ENCODE results near the gene IFNA8.
A peak's percentile ranks its signal among the peaks of the same experiment; 100 is the strongest.
"Not testable (repeated sequence)": the region's sequence is repeated elsewhere in the genome, so short reads cannot be mapped to it uniquely, and the experiment has no call there.

Gene IFNA8

GRCh38 chr9:21408817-21409216, at the start of gene IFNA8:
IFNA8 (plus strand) TSS chr9:21409117; CDS start chr9:21409177, 60 bp downstream.
- no peak for DNase-seq (ENCODE audit: low read depth in 3 of 3)

- DNase-seq (ENCODE audit: low read depth in 3 of 3) = no peak
Observed at GRCh38 chr9:21362287-21362686, 46.6 kb upstream of the IFNA8 start.

- not testable (repeated sequence) for DNase-seq (ENCODE audit: low read depth in 3 of 3)
Observed at GRCh38 chr9:21367169-21367568, 41.7 kb upstream of the IFNA8 start.

GRCh38 chr9:21367957-21368356, 41.0 kb upstream of the IFNA8 start, which contains the start of gene IFNA13:
IFNA13 (minus strand) TSS chr9:21368057; CDS start chr9:21368010, 47 bp downstream.
- DNase-seq (ENCODE audit: low read depth in 3 of 3) = no peak

- not testable (repeated sequence) for DNase-seq (ENCODE audit: low read depth in 3 of 3)
Observed at GRCh38 chr9:21371467-21371866, 37.5 kb upstream of the IFNA8 start.

GRCh38 chr9:21381448-21382339, 27.2 kb upstream of the IFNA8 start:
- no peak for DNase-seq (ENCODE audit: low read depth in 3 of 3)

GRCh38 chr9:21383627-21384026, 25.3 kb upstream of the IFNA8 start:
- DNase-seq (ENCODE audit: low read depth in 3 of 3) = no peak

- no peak for DNase-seq (ENCODE audit: low read depth in 3 of 3)
Observed at GRCh38 chr9:21385131-21385670, 23.7 kb upstream of the IFNA8 start, which contains the start of gene IFNA2. IFNA2 (minus strand) TSS chr9:21385398; CDS start chr9:21385329, 69 bp downstream.

- DNase-seq (ENCODE audit: low read depth in 3 of 3) = no peak
Observed at GRCh38 chr9:21392270-21392669, 16.6 kb upstream of the IFNA8 start.

GRCh38 chr9:21395778-21396717, 12.9 kb upstream of the IFNA8 start:
- peak in 2 of 3 donors; percentile 35 to 63 for DNase-seq (ENCODE audit: low read depth in 3 of 3)

GRCh38 chr9:21398955-21399489, 9.9 kb upstream of the IFNA8 start:
- DNase-seq (ENCODE audit: low read depth in 3 of 3) = no peak

GRCh38 chr9:21399956-21400355, 9.0 kb upstream of the IFNA8 start:
- DNase-seq (ENCODE audit: low read depth in 3 of 3) = no peak

- DNase-seq (ENCODE audit: low read depth in 3 of 3) = no peak
Observed at GRCh38 chr9:21402386-21403251, 6.3 kb upstream of the IFNA8 start.

- DNase-seq (ENCODE audit: low read depth in 3 of 3) = no peak
Observed at GRCh38 chr9:21404146-21404545, 4.8 kb upstream of the IFNA8 start.

GRCh38 chr9:21412107-21412506, 3.2 kb downstream of the IFNA8 start:
- no peak for DNase-seq (ENCODE audit: low read depth in 3 of 3)

GRCh38 chr9:21413151-21413550, 4.2 kb downstream of the IFNA8 start:
- no peak for DNase-seq (ENCODE audit: low read depth in 3 of 3)

GRCh38 chr9:21413624-21414023, 4.7 kb downstream of the IFNA8 start:
- no peak for DNase-seq (ENCODE audit: low read depth in 3 of 3)

- no peak for DNase-seq (ENCODE audit: low read depth in 3 of 3)
Observed at GRCh38 chr9:21414220-21414940, 5.5 kb downstream of the IFNA8 start.

- DNase-seq (ENCODE audit: low read depth in 3 of 3) = no peak
Observed at GRCh38 chr9:21415493-21416267, 6.8 kb downstream of the IFNA8 start.
